ENCODE results near the gene COMT. TPM values are rescaled to one million over a fixed set of nuclear protein-coding genes. Genes with fewer than 3 reads are reported as not detected.

Gene COMT
- total RNA-seq, 1 experiment from 2014 or later = 72.0 TPM

DNA sequence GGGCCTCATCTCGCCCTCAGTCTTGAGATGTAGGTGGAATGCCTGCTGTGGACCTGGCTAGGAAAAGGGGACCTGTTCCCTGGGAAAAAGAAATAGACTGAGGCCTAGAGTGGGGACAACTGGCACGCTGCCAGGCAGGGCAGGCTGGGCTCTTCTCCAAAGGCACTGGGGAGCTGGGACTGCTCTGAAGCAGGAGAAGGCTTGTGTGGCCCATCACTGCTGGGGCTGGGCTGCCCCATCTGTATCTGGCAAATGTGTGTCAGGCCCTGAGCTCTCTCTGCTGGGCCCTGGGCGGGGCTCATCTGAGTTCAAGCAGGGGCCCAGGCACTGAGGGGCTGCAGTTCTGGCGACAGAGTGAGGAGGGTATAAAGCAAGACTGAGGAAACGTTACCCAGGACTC, 42.2 kb downstream of the COMT start:
- Histone ChIP-seq H3K27me3 (ENCODE audit: low read length) (no peaks in the 10 kb centered on the region), H4K20me1 (ENCODE audit: insufficient read depth, low read depth, low read length) (peaks cover 34% of the 10 kb centered on the region), H3K9me2 (replicated peaks; ENCODE audit: insufficient read depth, low read length) (no peaks in the 10 kb centered on the region), H3K4me1 (ENCODE audit: low read length) (peaks cover 5% of the 10 kb centered on the region), H3K4me3 (ENCODE audit: low read length) (no peak overlapping the region), H3K9me3 (ENCODE audit: low read length) (no peaks in the 10 kb centered on the region), H3K36me3 (ENCODE audit: insufficient read depth, low read length) (no peaks in the 10 kb centered on the region), H2AFZ (ENCODE audit: low read length) (no peak overlapping the region), H3K9ac (ENCODE audit: low read length) (no peak overlapping the region), H3K27ac (ENCODE audit: low read length) (no peak overlapping the region), H3K79me2 (ENCODE audit: low read length) (no peaks in the 10 kb centered on the region), H3K4me2 (ENCODE audit: low read depth, low read length, poor library complexity, severe bottlenecking) (no peak overlapping the region)
- no peak for DNase-seq

DNA sequence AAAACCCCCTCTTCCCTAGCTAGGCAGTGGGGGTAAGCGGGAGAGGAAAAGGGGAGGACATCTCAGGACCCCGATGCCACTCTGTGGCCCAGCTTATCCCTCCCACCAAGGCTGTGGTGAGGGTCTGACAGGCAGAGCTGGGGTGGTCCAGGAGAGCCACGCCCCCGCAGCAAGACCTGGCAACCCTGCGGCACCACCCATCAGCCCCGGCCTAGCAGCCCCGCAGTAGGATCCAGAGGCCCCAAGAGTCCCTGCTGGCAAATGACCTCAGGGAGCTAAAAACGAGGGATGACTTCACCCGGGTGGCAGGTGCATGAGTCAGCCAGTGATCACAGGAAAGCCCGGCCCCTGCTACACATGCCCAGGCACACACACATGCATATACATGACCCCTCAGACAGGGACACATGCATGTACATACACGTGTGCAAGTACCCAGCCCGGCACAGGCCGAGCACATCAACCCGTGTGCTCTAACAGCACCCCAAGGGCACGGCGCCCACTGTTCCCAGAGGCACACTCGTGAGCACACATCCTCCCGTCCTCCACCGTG, 42.7 kb downstream of the COMT start:
- H3K9me3 ChIP-seq (ENCODE audit: low read length) = no peaks in the 10 kb centered on the region
- no peaks in the 10 kb centered on the region for H3K36me3 ChIP-seq (ENCODE audit: insufficient read depth, low read length)
- no peak overlapping the region for H3K9ac ChIP-seq (ENCODE audit: low read length)
- peaks cover 34% of the 10 kb centered on the region for H4K20me1 ChIP-seq (ENCODE audit: insufficient read depth, low read depth, low read length)
- H3K27me3 ChIP-seq (ENCODE audit: low read length) = no peaks in the 10 kb centered on the region
- no peak overlapping the region for H2AFZ ChIP-seq (ENCODE audit: low read length)
- H3K4me2 ChIP-seq (ENCODE audit: low read depth, low read length, poor library complexity, severe bottlenecking) = no peak overlapping the region
- H3K27ac ChIP-seq (ENCODE audit: low read length) = no peak overlapping the region
- H3K4me3 ChIP-seq (ENCODE audit: low read length) = no peak overlapping the region
- no peak for DNase-seq
- no peaks in the 10 kb centered on the region for H3K79me2 ChIP-seq (ENCODE audit: low read length)
- no peaks in the 10 kb centered on the region for H3K9me2 ChIP-seq (replicated peaks; ENCODE audit: insufficient read depth, low read length)
- peaks cover 5% of the 10 kb centered on the region for H3K4me1 ChIP-seq (ENCODE audit: low read length)

DNA sequence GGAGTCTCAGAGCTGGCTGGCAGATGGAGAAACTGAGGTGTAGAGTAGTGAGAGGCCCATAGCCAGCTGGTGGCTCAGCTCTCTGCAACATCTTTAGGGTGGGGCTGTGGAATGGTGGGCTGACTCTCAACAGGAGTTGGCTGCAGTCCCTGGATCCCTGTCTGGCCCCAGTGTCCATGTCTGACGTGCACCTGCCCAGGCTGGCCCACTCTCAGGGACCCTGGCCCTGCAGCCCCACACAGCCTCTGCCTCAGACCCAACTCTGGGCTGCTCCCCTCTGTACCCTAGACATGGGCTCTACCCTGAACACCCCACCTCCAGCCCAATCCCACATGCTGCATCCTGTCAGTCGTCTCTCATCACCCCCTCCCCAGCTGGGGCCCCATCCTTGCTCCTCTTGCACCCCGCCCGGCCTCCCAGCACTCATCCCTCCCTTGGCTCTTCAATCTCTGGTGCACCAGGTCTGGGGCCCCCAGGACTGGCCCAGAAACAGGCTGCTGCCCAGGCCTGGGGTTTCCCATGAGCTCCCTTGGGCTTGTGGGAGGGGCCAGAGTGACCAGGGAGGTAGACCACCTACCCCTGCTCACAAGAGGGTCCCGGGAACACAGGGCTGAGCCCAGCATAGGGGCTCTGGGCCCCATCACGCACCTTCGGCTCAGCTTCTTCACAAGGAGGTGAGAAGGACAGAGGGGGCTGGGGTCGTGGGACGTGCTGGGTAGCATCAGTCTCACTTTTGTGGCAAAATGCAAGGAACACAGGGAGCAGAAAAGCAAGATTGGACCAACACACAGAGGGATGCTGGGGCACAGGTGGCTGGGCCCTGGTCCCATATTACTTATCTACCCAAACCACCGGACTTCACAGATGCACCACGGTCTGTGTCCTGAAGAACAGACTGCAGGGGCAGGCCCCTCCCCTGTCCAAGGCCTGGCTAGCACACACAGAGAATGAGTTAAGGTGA, 43.6 kb downstream of the COMT start:
- Histone ChIP-seq H3K27ac (ENCODE audit: low read length) (no peak overlapping the region), H3K4me3 (ENCODE audit: low read length) (no peak overlapping the region), H3K27me3 (ENCODE audit: low read length) (no peaks in the 10 kb centered on the region), H3K79me2 (ENCODE audit: low read length) (no peaks in the 10 kb centered on the region), H3K9me2 (replicated peaks; ENCODE audit: insufficient read depth, low read length) (no peaks in the 10 kb centered on the region), H3K9me3 (ENCODE audit: low read length) (no peaks in the 10 kb centered on the region), H4K20me1 (ENCODE audit: insufficient read depth, low read depth, low read length) (peaks cover 34% of the 10 kb centered on the region), H3K4me2 (ENCODE audit: low read depth, low read length, poor library complexity, severe bottlenecking) (no peak overlapping the region), H3K4me1 (ENCODE audit: low read length) (peaks cover 5% of the 10 kb centered on the region), H3K36me3 (ENCODE audit: insufficient read depth, low read length) (no peaks in the 10 kb centered on the region), H3K9ac (ENCODE audit: low read length) (no peak overlapping the region), H2AFZ (ENCODE audit: low read length) (no peak overlapping the region)
- DNase-seq = no peak

DNA sequence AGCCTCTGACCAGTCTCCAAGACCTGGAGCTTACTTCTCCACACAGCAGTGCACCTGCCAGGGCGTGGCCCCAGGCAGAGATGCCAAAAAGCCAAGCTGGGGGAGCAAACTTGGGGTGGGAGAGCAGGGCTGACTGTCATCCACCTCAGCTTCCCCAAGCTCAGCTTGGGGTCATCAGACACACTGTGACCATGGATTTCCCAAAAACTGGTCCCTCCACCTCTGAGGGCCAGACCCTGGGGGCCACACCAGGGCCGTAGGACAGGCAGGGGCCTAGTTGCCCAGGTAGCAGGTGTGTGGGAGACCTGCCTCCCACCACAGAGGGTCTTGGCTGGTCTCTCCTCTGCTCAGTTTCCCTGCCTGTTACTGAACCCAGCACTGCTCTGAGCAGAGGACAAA, 44.4 kb downstream of the COMT start:
- Histone ChIP-seq H4K20me1 (ENCODE audit: insufficient read depth, low read depth, low read length) (peaks cover 34% of the 10 kb centered on the region), H2AFZ (ENCODE audit: low read length) (no peak overlapping the region), H3K4me1 (ENCODE audit: low read length) (peaks cover 5% of the 10 kb centered on the region), H3K9ac (ENCODE audit: low read length) (no peak overlapping the region), H3K4me3 (ENCODE audit: low read length) (no peak overlapping the region), H3K9me2 (replicated peaks; ENCODE audit: insufficient read depth, low read length) (no peaks in the 10 kb centered on the region), H3K36me3 (ENCODE audit: insufficient read depth, low read length) (no peaks in the 10 kb centered on the region), H3K27me3 (ENCODE audit: low read length) (no peaks in the 10 kb centered on the region), H3K4me2 (ENCODE audit: low read depth, low read length, poor library complexity, severe bottlenecking) (no peak overlapping the region), H3K9me3 (ENCODE audit: low read length) (no peaks in the 10 kb centered on the region), H3K27ac (ENCODE audit: low read length) (no peak overlapping the region), H3K79me2 (ENCODE audit: low read length) (no peaks in the 10 kb centered on the region)
- no peak for DNase-seq

DNA sequence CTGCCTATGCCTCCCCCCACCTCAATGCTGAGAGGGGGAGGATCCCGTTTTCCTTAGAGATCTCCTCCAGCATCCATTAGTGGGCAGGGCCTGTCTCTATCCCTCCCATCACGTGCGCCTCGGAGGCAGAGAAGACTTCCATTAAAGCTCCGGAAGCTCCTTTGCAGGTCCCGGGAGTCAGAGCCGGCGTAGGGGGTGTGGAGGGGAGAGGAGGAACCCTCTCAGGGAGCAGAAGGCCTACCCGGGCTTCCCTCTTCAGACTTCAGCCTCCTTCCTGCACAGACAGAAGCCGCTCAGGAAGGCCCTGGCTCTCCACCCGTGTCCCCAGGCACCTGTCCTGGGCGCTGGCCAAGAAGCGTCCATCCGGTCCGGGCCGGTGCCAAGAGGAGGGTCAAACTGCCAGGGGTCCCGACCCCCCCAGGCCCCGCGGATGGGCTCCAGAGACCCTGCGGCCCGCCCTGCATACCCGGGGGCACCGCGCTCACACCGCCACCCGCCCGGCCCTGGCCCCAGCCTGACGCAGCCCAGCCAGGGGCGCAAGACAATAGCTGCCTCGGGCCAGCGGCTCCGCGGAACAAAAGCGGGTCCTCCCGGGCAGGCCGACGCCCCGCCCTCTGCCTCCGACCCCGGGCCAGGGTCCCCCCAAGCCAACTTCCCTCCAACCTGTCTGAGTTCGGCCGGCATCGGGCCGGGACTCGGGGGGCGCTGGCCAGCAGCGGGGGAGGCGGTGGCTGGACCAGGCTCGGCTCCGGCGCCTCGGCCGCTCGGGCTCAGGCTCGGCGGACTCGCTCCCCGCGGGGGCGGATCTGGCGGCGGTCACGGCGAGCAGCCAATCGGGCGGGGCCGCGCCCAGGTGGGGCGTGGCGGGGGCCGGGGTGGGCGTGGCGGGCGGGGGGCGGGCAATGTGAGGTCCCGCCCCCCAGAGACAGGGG, 45.1 kb downstream of the COMT start:
- H4K20me1 ChIP-seq (ENCODE audit: insufficient read depth, low read depth, low read length) = peaks cover 34% of the 10 kb centered on the region
- no peak overlapping the region for H2AFZ ChIP-seq (ENCODE audit: low read length)
- H3K4me2 ChIP-seq (ENCODE audit: low read depth, low read length, poor library complexity, severe bottlenecking) = peak overlapping the region; percentile 75
- peak overlapping the region; percentile 59; the same call in 1 of the 2 replicates for H3K4me3 ChIP-seq (ENCODE audit: low read length)
- DNase-seq = peak; percentile 81
- no peaks in the 10 kb centered on the region for H3K9me3 ChIP-seq (ENCODE audit: low read length)
- H3K27ac ChIP-seq (ENCODE audit: low read length) = no peak overlapping the region
- H3K9me2 ChIP-seq (replicated peaks; ENCODE audit: insufficient read depth, low read length) = no peaks in the 10 kb centered on the region
- H3K4me1 ChIP-seq (ENCODE audit: low read length) = peaks cover 5% of the 10 kb centered on the region
- H3K27me3 ChIP-seq (ENCODE audit: low read length) = no peaks in the 10 kb centered on the region
- peak overlapping the region; percentile 45 for H3K9ac ChIP-seq (ENCODE audit: low read length)
- no peaks in the 10 kb centered on the region for H3K79me2 ChIP-seq (ENCODE audit: low read length)
- no peaks in the 10 kb centered on the region for H3K36me3 ChIP-seq (ENCODE audit: insufficient read depth, low read length)

DNA sequence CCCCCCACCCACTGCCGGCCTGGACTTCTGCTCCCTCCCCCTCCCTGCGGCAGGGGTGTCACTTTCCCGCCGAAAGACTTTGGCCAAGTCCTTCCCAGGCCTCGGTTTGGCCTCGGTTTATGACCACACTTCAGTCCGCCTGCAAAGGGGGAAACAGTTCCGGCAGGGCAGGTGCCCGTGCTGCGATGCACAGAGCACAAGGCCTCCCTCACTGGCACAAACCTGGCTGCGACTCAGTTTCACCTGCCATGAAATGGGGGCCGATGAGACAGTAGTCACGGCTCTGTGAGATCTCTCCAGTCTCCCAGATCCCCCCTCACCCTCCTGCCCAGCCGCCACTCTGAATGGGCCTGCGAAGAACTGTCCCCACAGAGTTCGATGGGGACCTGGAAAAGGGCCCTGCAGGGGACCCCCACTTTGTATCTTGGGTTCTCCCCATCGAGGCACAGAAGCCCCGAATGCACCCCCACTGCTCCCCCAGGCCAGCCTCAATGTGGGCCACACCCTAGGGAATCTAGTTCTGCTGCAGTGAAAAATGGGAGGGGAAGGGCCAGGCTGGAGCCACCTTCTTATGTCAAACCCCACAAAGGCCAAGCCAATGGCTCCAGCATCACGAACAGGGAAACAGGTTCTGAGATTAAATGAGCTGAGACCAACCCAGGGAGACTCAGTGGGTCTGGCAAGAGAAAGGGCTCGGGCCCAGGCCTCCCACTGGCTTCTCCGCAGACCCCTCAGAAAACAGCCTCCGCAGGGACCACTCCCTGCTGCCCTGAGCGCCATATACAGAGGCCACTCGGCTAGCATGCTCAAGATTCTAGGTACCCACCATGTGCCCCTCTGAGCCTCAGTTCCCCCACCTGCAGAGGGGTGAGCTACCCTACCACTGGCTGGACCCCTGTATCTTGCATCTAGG, 46.1 kb downstream of the COMT start:
- H4K20me1 ChIP-seq (ENCODE audit: insufficient read depth, low read depth, low read length) = peaks cover 34% of the 10 kb centered on the region
- H3K27me3 ChIP-seq (ENCODE audit: low read length) = no peaks in the 10 kb centered on the region
- no peaks in the 10 kb centered on the region for H3K36me3 ChIP-seq (ENCODE audit: insufficient read depth, low read length)
- H3K9ac ChIP-seq (ENCODE audit: low read length) = no peak overlapping the region
- no peak overlapping the region for H3K27ac ChIP-seq (ENCODE audit: low read length)
- peaks cover 5% of the 10 kb centered on the region for H3K4me1 ChIP-seq (ENCODE audit: low read length)
- DNase-seq = no peak
- H3K4me3 ChIP-seq (ENCODE audit: low read length) = no peak overlapping the region
- H3K9me2 ChIP-seq (replicated peaks; ENCODE audit: insufficient read depth, low read length) = no peaks in the 10 kb centered on the region
- H3K79me2 ChIP-seq (ENCODE audit: low read length) = no peaks in the 10 kb centered on the region
- H3K9me3 ChIP-seq (ENCODE audit: low read length) = no peaks in the 10 kb centered on the region
- H2AFZ ChIP-seq (ENCODE audit: low read length) = no peak overlapping the region
- no peak overlapping the region for H3K4me2 ChIP-seq (ENCODE audit: low read depth, low read length, poor library complexity, severe bottlenecking)

DNA sequence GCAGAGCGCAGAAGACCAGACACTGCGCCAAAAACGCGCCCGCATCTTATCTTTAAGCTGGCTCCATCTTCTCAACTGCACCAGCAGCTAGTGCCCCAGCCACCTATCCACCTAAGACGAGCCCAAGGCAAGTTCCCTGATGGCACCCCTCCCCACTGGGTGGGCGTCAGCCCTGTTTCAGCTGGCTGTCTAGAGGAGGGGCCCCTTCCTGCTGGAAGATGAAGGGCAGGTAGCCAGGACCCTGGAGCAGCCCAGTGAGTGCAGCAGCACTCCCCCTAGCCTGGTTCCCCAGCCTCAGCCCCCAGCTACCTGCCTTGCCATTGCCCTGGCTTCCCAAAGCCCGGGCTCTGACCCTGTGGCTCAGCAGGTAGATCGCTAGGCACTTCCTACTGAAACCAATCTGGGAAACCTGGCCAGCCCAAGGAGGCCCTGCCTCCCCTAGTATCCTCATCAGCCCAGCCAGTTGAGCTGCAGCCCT, 46.8 kb downstream of the COMT start:
- H3K4me2 ChIP-seq (ENCODE audit: low read depth, low read length, poor library complexity, severe bottlenecking) = no peak overlapping the region

More for the DNA sequence above, 46.8 kb downstream of the COMT start:
- Histone ChIP-seq H4K20me1 (ENCODE audit: insufficient read depth, low read depth, low read length) (peaks cover 35% of the 10 kb centered on the region), H3K36me3 (ENCODE audit: insufficient read depth, low read length) (no peaks in the 10 kb centered on the region), H3K27ac (ENCODE audit: low read length) (no peak overlapping the region), H3K9me3 (ENCODE audit: low read length) (no peaks in the 10 kb centered on the region), H3K4me1 (ENCODE audit: low read length) (peaks cover 5% of the 10 kb centered on the region), H3K4me3 (ENCODE audit: low read length) (no peak overlapping the region), H3K27me3 (ENCODE audit: low read length) (no peaks in the 10 kb centered on the region), H2AFZ (ENCODE audit: low read length) (no peak overlapping the region), H3K9ac (ENCODE audit: low read length) (no peak overlapping the region), H3K9me2 (replicated peaks; ENCODE audit: insufficient read depth, low read length) (no peaks in the 10 kb centered on the region), H3K79me2 (ENCODE audit: low read length) (no peaks in the 10 kb centered on the region)
- DNase-seq = no peak

All from Karpas-422 (cell line).